ELR (cell line): Measurements from ENCODE around the gene SMIM27.

ENCODE experiments used
- DNase-seq: peaks from one replicate; pipeline ENCODE4 v3.0.0-alpha.2; 2015; ENCODE audit warnings: low read depth

SMIM27 gene

GRCh38 chr9:32554591-32554990 is 2.5 kb downstream of the SMIM27 start:
- no peak for DNase-seq

GRCh38 chr9:32558408-32558934 is 6.3 kb downstream of the SMIM27 start:
- DNase-seq: no peak

- no peak for DNase-seq
Observed at GRCh38 chr9:32565967-32566366, 13.8 kb downstream of the SMIM27 start.

GRCh38 chr9:32566770-32567169 is 14.6 kb downstream of the SMIM27 start:
- DNase-seq: no peak

GRCh38 chr9:32570262-32570661 is 18.1 kb downstream of the SMIM27 start:
- no peak for DNase-seq

- peak; percentile 91 for DNase-seq
Observed at GRCh38 chr9:32571969-32572899, 20.1 kb downstream of the SMIM27 start.

GRCh38 chr9:32572900-32573523 is 20.9 kb downstream of the SMIM27 start, which contains the start of gene NDUFB6:
Gene NDUFB6, minus strand, starts transcription at chr9:32573159. Its CDS starts 99 bp downstream, at chr9:32573060.
- DNase-seq: peak; percentile 94

- no peak for DNase-seq
Observed at GRCh38 chr9:32573821-32574220, 21.7 kb downstream of the SMIM27 start.

- no peak for DNase-seq
Observed at GRCh38 chr9:32574858-32575257, 22.7 kb downstream of the SMIM27 start.

- no peak for DNase-seq
Observed at GRCh38 chr9:32577316-32577715, 25.2 kb downstream of the SMIM27 start.

- no peak for DNase-seq
Observed at GRCh38 chr9:32578976-32579375, 26.8 kb downstream of the SMIM27 start.

- DNase-seq: peak; percentile 71
Observed at GRCh38 chr9:32579706-32580331, 27.7 kb downstream of the SMIM27 start.

- DNase-seq: no peak
Observed at GRCh38 chr9:32580631-32581300, 28.6 kb downstream of the SMIM27 start.

- peak; percentile 71 for DNase-seq
Observed at GRCh38 chr9:32581512-32582143, 29.5 kb downstream of the SMIM27 start.

GRCh38 chr9:32584784-32585183 is 32.7 kb downstream of the SMIM27 start:
- DNase-seq: no peak

- peak; percentile 31 for DNase-seq
Observed at GRCh38 chr9:32587901-32588300, 35.8 kb downstream of the SMIM27 start.

- peak; percentile 61 for DNase-seq
Observed at GRCh38 chr9:32589083-32589723, 37.1 kb downstream of the SMIM27 start.

GRCh38 chr9:32590476-32590875 is 38.3 kb downstream of the SMIM27 start:
- no peak for DNase-seq

GRCh38 chr9:32590898-32591297 is 38.8 kb downstream of the SMIM27 start:
- peak; percentile 58 for DNase-seq

GRCh38 chr9:32596096-32596865 is 44.2 kb downstream of the SMIM27 start:
- no peak for DNase-seq
